Measurements from ENCODE around the gene CCBE1.

Gene CCBE1

GRCh38 chr18:59381949-59382348 is 315.3 kb downstream of the CCBE1 start:
- no peak for DNase-seq

Data from NCI-H510A treated with DMSO at 0.1 percent for 48 hours (cell line).